H9 (cell line): ENCODE results near the gene SEMA5A. TPM values are rescaled to one million over a fixed set of nuclear protein-coding genes. Genes with fewer than 3 reads are reported as not detected.

Source experiments
- DNase-seq: peaks from one replicate; pipeline ENCODE4 v3.0.0-alpha.2; 2017
- H2AFZ ChIP-seq: one replicate; pipeline ENCODE4 v1.6.1; 2013; ENCODE audit warnings: mild to moderate bottlenecking, low read length, control low read depth, moderate library complexity
- H2AK5ac ChIP-seq: 2 replicates; pipeline ENCODE4 v1.6.1; 2013; ENCODE audit warnings: low read length, control low read depth, mixed read lengths; ENCODE audit not compliant: insufficient read length
- H2BK120ac ChIP-seq: one replicate; pipeline ENCODE4 v1.6.1; 2013; ENCODE audit warnings: low read depth, mild to moderate bottlenecking, low read length, control low read depth, inconsistent platforms; ENCODE audit not compliant: poor library complexity, severe bottlenecking
- H2BK12ac ChIP-seq: 2 replicates; pipeline ENCODE4 v1.6.1; 2013; ENCODE audit warnings: low read length, control low read depth, mixed read lengths, low read depth; ENCODE audit not compliant: insufficient read length
- H2BK15ac ChIP-seq: 2 replicates; pipeline ENCODE4 v1.6.1; 2013; ENCODE audit warnings: low read depth, low read length, control low read depth
- H2BK20ac ChIP-seq: one replicate; pipeline ENCODE4 v1.6.1; 2013; ENCODE audit warnings: low read depth, mild to moderate bottlenecking, low read length, control low read depth, inconsistent platforms; ENCODE audit not compliant: poor library complexity, severe bottlenecking
- H2BK5ac ChIP-seq: 2 replicates; pipeline ENCODE4 v1.6.1; 2013; ENCODE audit warnings: low read length, control low read depth, mixed read lengths; ENCODE audit not compliant: insufficient read length
- H3K14ac ChIP-seq: 2 replicates; pipeline ENCODE4 v1.6.1; 2013; ENCODE audit warnings: low read length, control low read depth; ENCODE audit not compliant: insufficient read depth
- H3K18ac ChIP-seq: 2 replicates; pipeline ENCODE4 v1.6.1; 2013; ENCODE audit warnings: low read depth, mild to moderate bottlenecking, mixed read lengths, low read length, control low read depth; ENCODE audit not compliant: insufficient read length
- H3K23ac ChIP-seq: 2 replicates; pipeline ENCODE4 v1.6.1; 2013; ENCODE audit warnings: low read length, control low read depth, mixed read lengths, low read depth; ENCODE audit not compliant: insufficient read length
- H3K23me2 ChIP-seq: 2 replicates; pipeline ENCODE4 v1.6.1; 2013; ENCODE audit warnings: low read depth, mild to moderate bottlenecking, mixed read lengths, low read length, control low read depth; ENCODE audit not compliant: insufficient read length, poor library complexity, severe bottlenecking
- H3K27ac ChIP-seq: 2 replicates; pipeline ENCODE4 v1.5.1; 2013; ENCODE audit warnings: low read length, control low read depth, mixed read lengths, low read depth; ENCODE audit not compliant: insufficient read length
- H3K27me3 ChIP-seq: 2 replicates; pipeline ENCODE4 v1.6.1; 2013; ENCODE audit warnings: low read length, control low read depth, inconsistent platforms; ENCODE audit not compliant: insufficient read depth
- H3K4ac ChIP-seq: 2 replicates; pipeline ENCODE4 v1.6.1; 2013; ENCODE audit warnings: low read depth, mild to moderate bottlenecking, control low read depth, inconsistent platforms, low read length, moderate library complexity
- H3K4me1 ChIP-seq: 2 replicates; pipeline ENCODE4 v1.6.1; 2013; ENCODE audit warnings: low read length, control low read depth, inconsistent platforms; ENCODE audit not compliant: insufficient read depth
- H3K4me2 ChIP-seq: 2 replicates; pipeline ENCODE4 v1.6.1; 2013; ENCODE audit warnings: low read length, control low read depth, mixed read lengths; ENCODE audit not compliant: insufficient read length, insufficient read depth
- H3K56ac ChIP-seq: 2 replicates; pipeline ENCODE4 v1.6.1; 2013; ENCODE audit warnings: low read depth, mild to moderate bottlenecking, mixed read lengths, low read length, control low read depth; ENCODE audit not compliant: insufficient read length
- H3K79me1 ChIP-seq: 2 replicates; pipeline ENCODE4 v1.6.1; 2013; ENCODE audit warnings: low read depth, mild to moderate bottlenecking, moderate library complexity, low read length, control low read depth, inconsistent platforms; ENCODE audit not compliant: insufficient read depth, poor library complexity, severe bottlenecking
- H3K79me2 ChIP-seq: 2 replicates; pipeline ENCODE4 v1.6.1; 2013; ENCODE audit warnings: low read length, control low read depth, inconsistent platforms; ENCODE audit not compliant: insufficient read depth
- H3K9ac ChIP-seq: 2 replicates; pipeline ENCODE4 v1.6.1; 2013; ENCODE audit warnings: low read length, control low read depth, mixed read lengths; ENCODE audit not compliant: insufficient read length; ENCODE audit errors: extremely low read depth
- H3K9me3 ChIP-seq: one replicate; pipeline ENCODE4 v1.6.1; 2013; ENCODE audit warnings: low read depth, low read length, inconsistent platforms; ENCODE audit not compliant: control insufficient read depth
- H3T11ph ChIP-seq: one replicate; pipeline ENCODE4 v1.6.1; 2013; ENCODE audit warnings: mild to moderate bottlenecking, low read length, control low read depth, inconsistent platforms
- H4K20me1 ChIP-seq: one replicate; pipeline ENCODE4 v1.6.1; 2013; ENCODE audit not compliant: control insufficient read depth, insufficient read length, insufficient read depth
- H4K5ac ChIP-seq: 2 replicates; pipeline ENCODE4 v1.6.1; 2013; ENCODE audit warnings: low read depth, mild to moderate bottlenecking, mixed read lengths, low read length, control low read depth; ENCODE audit not compliant: insufficient read length
- H4K8ac ChIP-seq: replicated peaks from 2 replicates; pipeline ENCODE4 v1.6.1; 2013; ENCODE audit warnings: low read length, control low read depth, mixed read lengths, low read depth; ENCODE audit not compliant: insufficient read length
- H4K91ac ChIP-seq: 2 replicates; pipeline ENCODE4 v1.6.1; 2013; ENCODE audit warnings: low read depth, mild to moderate bottlenecking, moderate library complexity, mixed read lengths, low read length, control low read depth; ENCODE audit not compliant: insufficient read length
- H3K27ac Mint-ChIP-seq, 3 experiments: 2 replicates in 2 of 3; 3 replicates in 1 of 3; pipeline ENCODE4 v1.8.0; 2020 to 2021; ENCODE audit warnings: mixed read lengths in 3 of 3, mild to moderate bottlenecking in 1 of 3, moderate library complexity in 1 of 3
- H3K27me3 Mint-ChIP-seq: 2 replicates; pipeline ENCODE4 v1.8.0; 2021; ENCODE audit warnings: low read depth, mild to moderate bottlenecking, moderate library complexity, mixed read lengths
- H3K36me3 Mint-ChIP-seq, 3 experiments: 2 replicates in 2 of 3; 3 replicates in 1 of 3; pipeline ENCODE4 v1.8.0; 2020 to 2021; ENCODE audit warnings: low read depth in 3 of 3, mixed read lengths in 3 of 3; ENCODE audit not compliant: insufficient read depth in 1 of 3
- H3K4me1 Mint-ChIP-seq, 2 experiments: 2 replicates each; pipeline ENCODE4 v1.8.0; 2020; ENCODE audit warnings: mixed read lengths in 2 of 2
- H3K4me3 Mint-ChIP-seq, 2 experiments: 2 replicates in 1 of 2; 3 replicates in 1 of 2; pipeline ENCODE4 v1.8.0; 2020 to 2021; ENCODE audit warnings: mild to moderate bottlenecking in 2 of 2, mixed read lengths in 2 of 2, moderate library complexity in 1 of 2
- H3K9me3 Mint-ChIP-seq, 2 experiments: 2 replicates in 1 of 2; 3 replicates in 1 of 2; pipeline ENCODE4 v1.8.0; 2020; ENCODE audit warnings: mild to moderate bottlenecking in 2 of 2, mixed read lengths in 2 of 2, moderate library complexity in 1 of 2
- CTCF ChIP-seq: fragments of 200-600 bp; sonication (generic); conservative IDR thresholded peaks from 3 replicates; pipeline ENCODE4 v1.8.0; 2021; ENCODE audit warnings: antibody characterized with exemption, mild to moderate bottlenecking
- WGBS: extraction: QIAGEN DNeasy Blood & Tissue Kit; methylation state at CpG from one replicate; pipeline ENCODE4 v1.1.7; 2013; ENCODE audit warnings: missing lambda C conversion rate, low lambda C conversion rate, mixed read lengths; ENCODE audit not compliant: insufficient read length; ENCODE audit errors: extremely low coverage; 5-methylcytosine and 5-hydroxymethylcytosine counted together
- total RNA-seq: library from RNA; stranded (reverse); gene quantifications from 2 replicates; pipeline ENCODE4 v1.2.1, GENCODE V29; 2021

The SEMA5A gene
- total RNA-seq, 1 experiment from 2014 or later: 4.3 TPM

- Histone ChIP-seq H3K18ac (no peak overlapping the region), H3K9ac (no peak overlapping the region), H3K4me2 (no peak overlapping the region), H2BK12ac (no peak overlapping the region), H3K4ac (no peak overlapping the region), H2AFZ (no peak overlapping the region), H2BK15ac (no peak overlapping the region), H3K23ac (no peak overlapping the region), H3K56ac (no peak overlapping the region), H2AK5ac (no peak overlapping the region), H3K23me2 (no peaks in the 10 kb centered on the region), H4K8ac (no peak overlapping the region), H4K5ac (no peak overlapping the region), H2BK20ac (no peak overlapping the region), H3K27ac (no peak overlapping the region), H3T11ph (no peak overlapping the region), H2BK120ac (no peak overlapping the region), H2BK5ac (no peak overlapping the region), H4K91ac (no peak overlapping the region), H3K79me1 (no peaks in the 10 kb centered on the region), H4K20me1 (no peaks in the 10 kb centered on the region), H3K79me2 (no peaks in the 10 kb centered on the region), H3K4me1 (no peaks in the 10 kb centered on the region), H3K14ac (no peak overlapping the region), H3K27me3 (no peaks in the 10 kb centered on the region), H3K9me3 (no peaks in the 10 kb centered on the region)
- Mint-ChIP-seq H3K27ac (no peak overlapping the region), H3K36me3 (no peaks in the 10 kb centered on the region), H3K4me3 (no peak overlapping the region), H3K9me3 (no peaks in the 10 kb centered on the region), H3K27me3 (no peaks in the 10 kb centered on the region; the same call in 1 of the 2 replicates), H3K4me1 (no peaks in the 10 kb centered on the region)
- DNase-seq: no peak
- no peak for TF ChIP-seq CTCF
- no CpG with 5 or more reads among the region's 1 CpG for WGBS
Observed at GRCh38 chr5:9098990-9099389, 446.9 kb downstream of the SEMA5A start.
